Left ventricle myocardium superior (tissue), 1 donor: ENCODE measurements around the gene ZNF3. TPM values are rescaled to one million over a fixed set of nuclear protein-coding genes. Genes with fewer than 3 reads are reported as not detected.

Experiments used
- ATAC-seq: fragments of 200-7000 bp; cut with Tn5 transposase; one replicate; pipeline ENCODE4 v1.9.1; 2020; ENCODE audit warnings: mild to moderate bottlenecking, moderate library complexity
- DNase-seq: peaks from one replicate; pipeline ENCODE4 v3.0.0-alpha.2; 2020
- intact Hi-C: fragments of 100-400 bp; cut with micrococcal nuclease; formaldehyde crosslinking; loops from one replicate; pipeline ENCODE4 v1.11.0; 2022
- total RNA-seq: library from RNA; stranded (reverse); fragmentation: NEBNext Ultra II Directional; extraction: Animal tissue kit (Norgen Biotek cat#: 25700); gene quantifications from one replicate; pipeline ENCODE4 v1.2.1, GENCODE V29; 2021
- donor health status: DM: no; HTN: yes; CAD: no; lungs with severe emphysema.

The ZNF3 gene
- total RNA-seq, 1 donor from 2014 or later, result 15.6 TPM

GRCh38 chr7:100066953-100067352 is 14.6 kb downstream of the ZNF3 start:
- no peak for DNase-seq
- intact Hi-C loops, result no loop called here
- no peak for ATAC-seq

DNA sequence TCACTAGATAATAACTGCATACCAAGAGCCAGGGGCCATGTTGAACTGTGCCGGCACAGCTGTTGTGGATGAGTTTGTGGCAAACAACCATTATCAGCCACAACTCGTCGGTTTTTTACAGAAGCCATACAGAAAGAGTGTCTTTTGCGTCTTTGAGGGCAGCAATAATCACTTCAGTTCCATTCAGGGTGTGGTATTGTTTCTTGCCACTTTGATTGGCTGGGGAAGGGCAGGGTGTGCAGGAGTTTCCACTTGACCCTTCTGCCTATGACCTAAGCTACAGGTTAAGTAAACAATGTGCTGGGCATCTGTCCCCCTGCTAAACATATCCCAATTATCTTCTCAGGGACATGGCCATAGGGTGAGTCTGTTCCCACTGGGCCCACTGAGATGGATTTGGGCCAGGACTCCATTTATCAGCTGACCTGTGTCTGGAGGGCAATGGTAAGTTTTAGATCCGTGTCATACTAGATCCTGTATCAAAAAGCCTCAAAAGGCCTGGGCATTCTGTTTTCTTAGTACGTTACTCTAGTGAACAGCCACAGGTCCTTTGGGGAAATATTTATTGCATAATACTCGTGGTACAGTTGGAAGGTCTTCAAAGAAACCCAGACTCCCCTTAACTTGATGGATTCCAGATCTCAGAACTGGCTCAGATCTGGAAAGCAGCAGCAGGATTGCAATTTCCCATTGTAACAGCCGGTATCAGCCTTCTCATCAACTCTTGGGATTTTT is 15.9 kb downstream of the ZNF3 start:
- peak; percentile 83 for ATAC-seq
- DNase-seq, result no peak
- intact Hi-C loops, result no loop called here

- intact Hi-C loops, result no loop called here
- no peak for ATAC-seq
- no peak for DNase-seq
These were observed 17.4 kb downstream of the ZNF3 start for GRCh38 chr7:100064162-100064561.

GRCh38 chr7:100063376-100063775 is 18.1 kb downstream of the ZNF3 start:
- DNase-seq (no peak), ATAC-seq (no peak)
- intact Hi-C loops, result no loop called here

- ATAC-seq (no peak), DNase-seq (no peak)
- intact Hi-C loops, result no loop called here
These were observed 19.9 kb downstream of the ZNF3 start for GRCh38 chr7:100061518-100062193.

- DNase-seq, result no peak
- no peak for ATAC-seq
- intact Hi-C loops, result no loop called here
These were observed 22.2 kb downstream of the ZNF3 start for GRCh38 chr7:100059251-100059739.

- DNase-seq (no peak), ATAC-seq (no peak)
- intact Hi-C loops, result no loop called here
These were observed 24.5 kb downstream of the ZNF3 start for GRCh38 chr7:100057006-100057405.

- no peak for ATAC-seq
- intact Hi-C loops, result no loop called here
- DNase-seq, result no peak
These were observed 28.3 kb downstream of the ZNF3 start for GRCh38 chr7:100053215-100053614.

- no peak for DNase-seq
- intact Hi-C loops, result no loop called here
- no peak for ATAC-seq
These were observed 29.9 kb downstream of the ZNF3 start for GRCh38 chr7:100051611-100052010.

- DNase-seq, result peak; percentile 93
- intact Hi-C loops, result loop anchor here (10.0 kb wide), 1 partner anchor 55 kb away; no protein-coding TSS in a partner anchor
- ATAC-seq, result peak; percentile 99
These were observed 31.9 kb downstream of the ZNF3 start, which contains the start of gene ZSCAN21 for GRCh38 chr7:100049441-100050291. ZSCAN21 (plus strand) TSS chr7:100049774; CDS start chr7:100057007, 7,233 bp downstream.

DNA sequence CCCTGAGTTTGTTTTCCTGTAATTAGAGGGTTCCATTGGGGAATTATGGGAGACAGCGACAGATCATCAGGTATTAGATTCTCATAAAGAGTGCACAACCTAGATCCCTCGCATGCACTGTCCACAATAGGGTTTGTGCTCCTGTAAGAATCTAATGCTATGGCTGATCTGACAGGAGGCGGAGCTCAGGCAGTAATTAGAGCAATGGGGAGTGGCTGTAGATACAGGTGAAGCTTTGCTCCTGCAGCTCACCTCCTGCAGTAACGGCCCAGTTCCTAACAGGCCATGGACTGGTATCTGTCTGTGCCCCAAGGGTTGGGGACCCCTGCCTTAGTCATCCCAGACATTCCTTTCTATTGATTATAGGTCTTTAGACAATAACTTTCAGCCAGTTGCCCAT is 32.8 kb downstream of the ZNF3 start:
- intact Hi-C loops, result loop anchor here (10.0 kb wide), 1 partner anchor 54 kb away; no protein-coding TSS in a partner anchor
- ATAC-seq, result no peak
- no peak for DNase-seq

GRCh38 chr7:100044718-100045117 is 36.8 kb downstream of the ZNF3 start:
- intact Hi-C loops, result loop anchor here (10.0 kb wide), 1 partner anchor 50 kb away; no protein-coding TSS in a partner anchor

GRCh38 chr7:100040575-100040974 is 40.9 kb downstream of the ZNF3 start:
- intact Hi-C loops, result loop anchor here (10.0 kb wide), 1 partner anchor 46 kb away; no protein-coding TSS in a partner anchor
- no peak for ATAC-seq
- no peak for DNase-seq

More at GRCh38 chr7:100044718-100045117, 36.8 kb downstream of the ZNF3 start:
- DNase-seq (no peak), ATAC-seq (no peak)

- ATAC-seq (no peak), DNase-seq (no peak)
- intact Hi-C loops, result no loop called here
These were observed 43.2 kb downstream of the ZNF3 start for GRCh38 chr7:100038326-100038725.

DNA sequence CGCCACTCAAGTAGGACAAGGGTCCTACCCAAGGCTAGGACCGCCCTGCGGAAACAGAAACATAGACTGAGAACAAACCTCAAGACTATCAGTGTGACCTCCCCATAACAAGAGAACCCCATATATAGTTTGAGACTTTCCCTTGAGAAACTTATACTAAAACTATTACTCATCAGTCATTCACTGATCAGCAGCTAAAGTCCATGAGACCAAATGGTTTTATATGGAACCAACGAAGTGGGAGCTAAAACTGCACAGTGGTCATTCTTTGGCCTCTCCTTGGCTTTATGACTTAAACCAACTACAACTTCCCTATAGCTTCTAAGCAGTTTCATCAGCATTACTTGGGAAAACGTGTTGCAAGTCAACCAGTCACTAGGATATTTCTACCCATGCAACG is 45.6 kb downstream of the ZNF3 start:
- intact Hi-C loops, result no loop called here
- no peak for DNase-seq
- no peak for ATAC-seq

- intact Hi-C loops, result no loop called here
- ATAC-seq, result no peak
- DNase-seq, result no peak
These were observed 46.5 kb downstream of the ZNF3 start for GRCh38 chr7:100034871-100035510.

DNA sequence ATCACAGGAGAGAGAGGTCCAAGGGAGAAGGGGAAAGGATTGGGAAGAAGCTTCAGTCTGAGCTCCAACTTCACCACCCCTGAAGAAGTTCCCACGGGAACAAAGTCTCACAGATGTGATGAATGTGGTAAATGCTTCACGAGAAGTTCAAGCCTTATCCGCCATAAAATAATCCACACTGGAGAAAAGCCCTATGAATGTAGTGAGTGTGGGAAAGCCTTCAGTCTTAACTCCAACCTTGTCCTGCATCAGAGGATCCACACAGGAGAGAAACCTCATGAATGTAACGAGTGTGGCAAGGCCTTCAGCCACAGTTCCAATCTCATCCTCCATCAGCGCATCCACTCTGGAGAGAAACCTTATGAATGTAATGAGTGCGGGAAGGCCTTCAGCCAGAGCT is 48.0 kb downstream of the ZNF3 start:
- DNase-seq (no peak), ATAC-seq (no peak)
- intact Hi-C loops, result no loop called here

- intact Hi-C loops, result no loop called here
- no peak for ATAC-seq
- DNase-seq, result no peak
These were observed 51.9 kb downstream of the ZNF3 start for GRCh38 chr7:100029596-100029995.

GRCh38 chr7:100027197-100027596 is 54.3 kb downstream of the ZNF3 start:
- intact Hi-C loops, result no loop called here
- no peak for DNase-seq

More at GRCh38 chr7:100027197-100027596, 54.3 kb downstream of the ZNF3 start:
- ATAC-seq, result no peak
